Smooth muscle cell of the brain vasculature (primary cell): ENCODE data around the gene NSA2.

Experiments
- DNase-seq: peaks from one replicate; pipeline ENCODE4 v3.0.0-alpha.2; 2012; ENCODE audit warnings: low read depth, low spot score

The NSA2 gene

GRCh38 chr5:74816875-74817274 is 49.8 kb downstream of the NSA2 start:
- no peak for DNase-seq

DNA sequence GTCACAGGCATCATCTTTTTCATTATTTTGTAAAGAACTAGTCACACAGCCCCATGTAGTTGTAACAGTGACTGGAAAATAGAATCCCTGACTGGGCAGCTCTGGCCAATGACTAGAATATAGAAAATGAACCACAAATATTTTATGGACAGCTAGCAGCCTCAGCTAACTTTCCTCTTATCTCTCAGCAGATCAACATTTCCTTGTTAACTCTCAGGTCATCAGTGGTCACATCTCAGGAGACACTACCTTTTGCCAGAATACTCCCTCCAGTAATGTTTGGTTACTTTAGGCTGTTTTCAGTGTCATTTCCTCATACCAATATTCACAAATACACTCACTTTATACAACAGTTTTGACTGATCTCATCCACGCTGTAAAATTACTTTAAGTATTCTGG is 55.2 kb downstream of the NSA2 start:
- DNase-seq: no peak

GRCh38 chr5:74829413-74829812 is 62.4 kb downstream of the NSA2 start:
- DNase-seq: no peak
